ENCODE results near the gene SPIN2A.

DNA sequence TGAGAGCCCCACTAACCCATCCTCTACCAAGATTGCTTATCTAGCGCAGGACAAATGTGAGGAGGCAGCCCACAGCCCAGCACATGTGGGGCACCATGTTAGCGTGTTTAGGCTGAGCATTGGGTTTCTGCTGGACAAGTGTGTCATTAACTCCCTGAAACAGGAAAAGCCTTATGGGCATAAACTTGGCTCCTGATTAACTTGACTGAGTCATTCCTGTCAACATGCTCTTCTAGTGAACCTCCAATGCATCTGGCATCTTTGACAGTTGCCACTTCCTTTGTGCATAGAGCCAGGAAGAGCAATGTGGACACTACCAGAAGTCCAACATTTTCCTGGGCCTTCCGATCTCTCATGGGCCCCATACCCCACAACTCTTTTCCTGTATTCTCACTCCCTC is 2.5 kb downstream of the SPIN2A start:
- TF ChIP-seq, protein P1, sequence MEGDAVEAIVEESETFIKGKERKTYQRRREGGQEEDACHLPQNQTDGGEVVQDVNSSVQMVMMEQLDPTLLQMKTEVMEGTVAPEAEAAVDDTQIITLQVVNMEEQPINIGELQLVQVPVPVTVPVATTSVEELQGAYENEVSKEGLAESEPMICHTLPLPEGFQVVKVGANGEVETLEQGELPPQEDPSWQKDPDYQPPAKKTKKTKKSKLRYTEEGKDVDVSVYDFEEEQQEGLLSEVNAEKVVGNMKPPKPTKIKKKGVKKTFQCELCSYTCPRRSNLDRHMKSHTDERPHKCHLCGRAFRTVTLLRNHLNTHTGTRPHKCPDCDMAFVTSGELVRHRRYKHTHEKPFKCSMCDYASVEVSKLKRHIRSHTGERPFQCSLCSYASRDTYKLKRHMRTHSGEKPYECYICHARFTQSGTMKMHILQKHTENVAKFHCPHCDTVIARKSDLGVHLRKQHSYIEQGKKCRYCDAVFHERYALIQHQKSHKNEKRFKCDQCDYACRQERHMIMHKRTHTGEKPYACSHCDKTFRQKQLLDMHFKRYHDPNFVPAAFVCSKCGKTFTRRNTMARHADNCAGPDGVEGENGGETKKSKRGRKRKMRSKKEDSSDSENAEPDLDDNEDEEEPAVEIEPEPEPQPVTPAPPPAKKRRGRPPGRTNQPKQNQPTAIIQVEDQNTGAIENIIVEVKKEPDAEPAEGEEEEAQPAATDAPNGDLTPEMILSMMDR (conservative IDR thresholded peaks at IDR 0.05 in 1 of 2, IDR thresholded peaks at IDR 0.05 in 1 of 2; ENCODE audit: low read depth in 1 of 2, low read length in 2 of 2) = no peak
- no peak for TF ChIP-seq EZH2 (IDR thresholded peaks at IDR 0.05; ENCODE audit: low read length, missing control alignments)

All from fibroblast of lung (primary cell).